ENCODE data around the gene TAS2R20. TPM values are rescaled to one million over a fixed set of nuclear protein-coding genes. Genes with fewer than 3 reads are reported as not detected.
A peak's percentile ranks its signal among the peaks of the same experiment; 100 is the strongest.

TAS2R20 gene
- total and polyA plus RNA-seq, 10 of the 15 experiments (the other 5 are each of a cell fraction or from before 2014, with no cell fraction given) = 0.07 to 3.9 (median 0.65) TPM

GRCh38 chr12:10982244-10982643 is 15.9 kb downstream of the TAS2R20 start (continued):
- TF ChIP-seq E4F1 (IDR thresholded peaks at IDR 0.05; ENCODE audit: borderline replicate concordance, partially characterized antibody) (no peak), SPI1 (IDR thresholded peaks at IDR 0.05; ENCODE audit: borderline replicate concordance, insufficient read depth, low read depth, low read length) (peak; percentile 42; the same call in 1 of the 2 replicates), EP300 (IDR thresholded peaks at IDR 0.05; ENCODE audit: borderline replicate concordance in 1 of 2, control insufficient read depth in 1 of 2, low read depth in 2 of 2, low read length in 2 of 2) (peak; percentile 14 to 53; a peak in 1 of 4 replicates), CEBPB (IDR thresholded peaks at IDR 0.05; ENCODE audit: borderline replicate concordance in 1 of 2, low read depth in 2 of 2, low read length in 2 of 2) (peak in 1 of 2 experiments; percentile 36; a peak in 1 of 4 replicates), NR2C2 (IDR thresholded peaks at IDR 0.05; ENCODE audit: borderline replicate concordance, control insufficient read depth, insufficient read length, low read depth) (no peak), NKRF (conservative IDR thresholded peaks at IDR 0.05) (no peak), MTA2 (IDR thresholded peaks at IDR 0.05; ENCODE audit: low read depth) (peak; percentile 73), BACH1 (IDR thresholded peaks at IDR 0.05; ENCODE audit: borderline replicate concordance) (no peak), ZNF217 (IDR thresholded peaks at IDR 0.05) (0 out of 2 replicates have a peak, but pooled peaks have one; percentile 44), CHD2 (IDR thresholded peaks at IDR 0.05; ENCODE audit: borderline replicate concordance, low read depth, low read length) (no peak)

All from GM12878 (cell line).